Upper lobe of left lung (tissue), 4 donors: ENCODE data around the gene LGALS4.

Experiments
- CTCF ChIP-seq, 6 experiments: fragments of 450-650 bp in 4 of 6; fragments of 200-600 bp in 2 of 6; sonication (generic) in 2 of 6; IDR thresholded peaks; one replicate each; pipeline ENCODE4 v1.5.1; 2016 to 2019; ENCODE audit warnings: antibody characterized with exemption in 6 of 6
- EP300 ChIP-seq, 4 donors: sonication (generic); formaldehyde crosslinking; IDR thresholded peaks; one replicate each; pipeline ENCODE4 v1.5.1; 2017; ENCODE audit warnings: antibody characterized with exemption in 4 of 4, control low read depth in 2 of 4
- POLR2A ChIP-seq, 4 donors: fragments of 450-650 bp; IDR thresholded peaks; one replicate each; pipeline ENCODE4 v1.5.1; 2016 to 2017; ENCODE audit warnings: antibody characterized with exemption in 4 of 4, mild to moderate bottlenecking in 2 of 4
- POLR2AphosphoS5 ChIP-seq, 2 donors: sonication (generic); formaldehyde crosslinking; IDR thresholded peaks; one replicate each; pipeline ENCODE4 v1.5.1; 2017; ENCODE audit warnings: antibody characterized with exemption in 2 of 2

- TF ChIP-seq CTCF (IDR thresholded peaks at IDR 0.05) (no peak), POLR2A (IDR thresholded peaks at IDR 0.05) (no peak), POLR2AphosphoS5 (IDR thresholded peaks at IDR 0.05) (no peak), EP300 (IDR thresholded peaks at IDR 0.05) (no peak)
These were observed 4.3 kb upstream of the LGALS4 start for GRCh38 chr19:38817081-38817480.
